GM12872 (cell line): ENCODE results near the gene C11orf58.

Source experiments
- CTCF ChIP-seq: IDR thresholded peaks from 3 replicates; pipeline ENCODE4 v1.5.1; 2011; ENCODE audit warnings: low read depth, mild to moderate bottlenecking, low read length, moderate library complexity; ENCODE audit not compliant: insufficient read depth

The C11orf58 gene

GRCh38 chr11:16776711-16777612, 38.5 kb downstream of the C11orf58 start:
- TF ChIP-seq CTCF: no peak

GRCh38 chr11:16777613-16777975, 39.1 kb downstream of the C11orf58 start:
- TF ChIP-seq CTCF: no peak

GRCh38 chr11:16778286-16778685, 39.8 kb downstream of the C11orf58 start:
- TF ChIP-seq CTCF: no peak

GRCh38 chr11:16778876-16779275, 40.4 kb downstream of the C11orf58 start:
- TF ChIP-seq CTCF: no peak

GRCh38 chr11:16779436-16779835, 41.0 kb downstream of the C11orf58 start:
- TF ChIP-seq CTCF: no peak

GRCh38 chr11:16780146-16780545, 41.7 kb downstream of the C11orf58 start:
- TF ChIP-seq CTCF: no peak

- no peak for TF ChIP-seq CTCF
Measured at GRCh38 chr11:16780698-16781550, 42.5 kb downstream of the C11orf58 start.
